Neural crest cell (in vitro differentiated cells): ENCODE measurements around the gene HAGHL. TPM values are rescaled to one million over a fixed set of nuclear protein-coding genes. Genes with fewer than 3 reads are reported as not detected.

Source experiments
- DNase-seq: peaks from one replicate; pipeline ENCODE4 v3.0.0; 2021; ENCODE audit warnings: low read depth, mixed read lengths, low spot score
- H3K27ac Mint-ChIP-seq: one replicate; pipeline ENCODE4 v1.8.0; 2021; ENCODE audit warnings: mild to moderate bottlenecking, mixed read lengths; ENCODE audit not compliant: unreplicated experiment
- H3K27me3 Mint-ChIP-seq: 2 replicates; pipeline ENCODE4 v1.8.0; 2021; ENCODE audit warnings: low read depth, mild to moderate bottlenecking, mixed read lengths
- H3K36me3 Mint-ChIP-seq: 2 replicates; pipeline ENCODE4 v1.8.0; 2021; ENCODE audit warnings: low read depth, mild to moderate bottlenecking, mixed read lengths
- H3K4me1 Mint-ChIP-seq: 2 replicates; pipeline ENCODE4 v1.8.0; 2021; ENCODE audit warnings: mixed read lengths
- H3K4me3 Mint-ChIP-seq: one replicate; pipeline ENCODE4 v1.8.0; 2021; ENCODE audit warnings: mild to moderate bottlenecking, mixed read lengths
- H3K9me3 Mint-ChIP-seq: 2 replicates; pipeline ENCODE4 v1.8.0; 2021; ENCODE audit warnings: mixed read lengths
- total RNA-seq: library from RNA; stranded (reverse); gene quantifications from 2 replicates; pipeline ENCODE4 v1.2.1, GENCODE V29; 2021
- TF ChIP-seq, protein P1 (sequence below): fragments of 200-600 bp; sonication (generic); conservative IDR thresholded peaks from 2 replicates; pipeline ENCODE4 v1.5.0; 2021; ENCODE audit warnings: antibody characterized with exemption, mild to moderate bottlenecking

HAGHL gene
- total RNA-seq, 1 donor from 2014 or later = 15.4 TPM

DNA sequence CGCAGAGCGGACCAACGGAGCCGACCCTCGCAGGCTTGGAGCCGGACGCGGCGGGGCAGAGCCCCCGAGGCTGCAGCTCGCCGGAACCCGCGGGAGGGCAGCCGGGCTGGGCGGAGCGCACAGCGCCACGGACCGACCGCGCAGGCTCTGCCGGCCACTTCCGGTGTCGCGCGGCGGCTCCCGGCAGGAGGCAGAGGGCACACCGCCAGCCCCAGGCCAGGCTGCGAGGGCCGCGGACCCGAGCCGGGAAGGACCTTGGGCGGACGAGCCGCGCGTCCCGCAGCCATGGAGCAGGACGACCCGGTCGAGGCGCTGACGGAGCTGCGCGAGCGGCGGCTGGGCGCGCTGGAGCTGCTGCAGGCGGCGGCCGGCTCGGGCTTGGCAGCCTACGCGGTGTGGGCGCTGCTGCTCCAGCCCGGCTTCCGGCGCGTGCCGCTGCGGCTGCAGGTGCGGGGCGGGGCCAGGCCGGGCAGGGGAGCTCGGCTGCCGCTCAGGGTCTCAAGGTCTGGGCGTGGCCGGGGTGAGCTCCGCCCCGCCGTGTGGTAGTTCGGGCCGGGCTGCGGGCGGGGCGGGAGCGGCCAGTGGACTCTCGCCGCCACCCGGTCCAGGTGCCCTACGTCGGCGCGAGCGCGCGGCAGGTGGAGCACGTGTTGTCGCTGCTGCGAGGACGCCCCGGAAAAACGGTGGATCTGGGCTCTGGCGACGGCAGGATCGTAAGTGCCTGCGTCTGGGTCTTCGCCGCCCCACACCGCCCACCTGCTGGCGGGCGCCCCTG lies 5.7 kb upstream of the HAGHL start, which contains the start of gene ANTKMT:
TSS of gene ANTKMT (plus strand) at position 157 of the 775 bp plus-strand sequence. CDS start at position 286, 129 bp downstream.
- peak within 1 kb of the TSS; percentile 94 for H3K4me3 Mint-ChIP-seq
- no peaks in the 10 kb centered on the region for H3K9me3 Mint-ChIP-seq
- H3K27ac Mint-ChIP-seq = peak within 1 kb of the TSS; percentile 92
- H3K4me1 Mint-ChIP-seq = peaks cover 24% of the 10 kb centered on the region
- TF ChIP-seq, protein P1, sequence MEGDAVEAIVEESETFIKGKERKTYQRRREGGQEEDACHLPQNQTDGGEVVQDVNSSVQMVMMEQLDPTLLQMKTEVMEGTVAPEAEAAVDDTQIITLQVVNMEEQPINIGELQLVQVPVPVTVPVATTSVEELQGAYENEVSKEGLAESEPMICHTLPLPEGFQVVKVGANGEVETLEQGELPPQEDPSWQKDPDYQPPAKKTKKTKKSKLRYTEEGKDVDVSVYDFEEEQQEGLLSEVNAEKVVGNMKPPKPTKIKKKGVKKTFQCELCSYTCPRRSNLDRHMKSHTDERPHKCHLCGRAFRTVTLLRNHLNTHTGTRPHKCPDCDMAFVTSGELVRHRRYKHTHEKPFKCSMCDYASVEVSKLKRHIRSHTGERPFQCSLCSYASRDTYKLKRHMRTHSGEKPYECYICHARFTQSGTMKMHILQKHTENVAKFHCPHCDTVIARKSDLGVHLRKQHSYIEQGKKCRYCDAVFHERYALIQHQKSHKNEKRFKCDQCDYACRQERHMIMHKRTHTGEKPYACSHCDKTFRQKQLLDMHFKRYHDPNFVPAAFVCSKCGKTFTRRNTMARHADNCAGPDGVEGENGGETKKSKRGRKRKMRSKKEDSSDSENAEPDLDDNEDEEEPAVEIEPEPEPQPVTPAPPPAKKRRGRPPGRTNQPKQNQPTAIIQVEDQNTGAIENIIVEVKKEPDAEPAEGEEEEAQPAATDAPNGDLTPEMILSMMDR = peak; percentile 16
- no peaks in the 10 kb centered on the region for H3K36me3 Mint-ChIP-seq
- peaks cover 11% of the 10 kb centered on the region for H3K27me3 Mint-ChIP-seq
- peak; percentile 73 for DNase-seq

DNA sequence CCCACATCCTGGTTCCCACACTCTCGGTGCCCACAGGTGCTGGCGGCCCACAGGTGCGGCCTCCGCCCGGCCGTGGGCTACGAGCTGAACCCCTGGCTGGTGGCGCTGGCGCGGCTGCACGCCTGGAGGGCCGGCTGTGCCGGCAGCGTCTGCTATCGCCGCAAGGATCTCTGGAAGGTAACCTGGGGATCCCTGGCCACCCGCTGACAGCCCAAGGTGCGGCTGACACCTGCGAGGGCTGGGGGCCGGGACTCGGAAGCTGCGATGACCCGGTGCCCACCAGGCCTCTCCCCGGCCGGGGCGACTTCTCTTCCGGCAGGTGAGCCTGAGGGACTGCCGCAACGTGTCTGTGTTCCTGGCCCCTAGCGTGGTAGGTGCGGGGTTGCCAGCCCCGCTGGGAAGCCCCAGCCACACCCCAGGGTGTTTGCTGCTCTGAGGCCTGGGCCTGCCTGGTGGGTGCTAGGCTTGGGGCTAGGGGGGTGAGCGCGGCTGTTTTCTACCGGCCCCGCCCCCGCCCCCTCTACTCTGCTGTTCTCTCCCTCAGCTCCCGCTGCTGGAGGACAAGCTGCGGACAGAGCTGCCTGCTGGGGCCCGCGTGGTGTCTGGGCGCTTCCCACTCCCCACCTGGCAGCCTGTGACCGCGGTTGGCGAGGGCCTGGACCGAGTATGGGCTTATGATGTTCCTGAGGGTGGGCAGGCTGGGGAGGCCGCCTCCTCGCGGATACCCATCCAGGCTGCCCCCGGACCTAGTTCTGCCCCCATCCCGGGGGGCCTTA lies 5.0 kb upstream of the HAGHL start:
- DNase-seq = no peak
- Mint-ChIP-seq H3K4me1 (peaks cover 21% of the 10 kb centered on the region), H3K27me3 (peaks cover 12% of the 10 kb centered on the region), H3K4me3 (peak overlapping the region; percentile 72), H3K36me3 (no peaks in the 10 kb centered on the region), H3K9me3 (no peaks in the 10 kb centered on the region), H3K27ac (no peak overlapping the region)
- TF ChIP-seq, protein P1 = no peak

DNA sequence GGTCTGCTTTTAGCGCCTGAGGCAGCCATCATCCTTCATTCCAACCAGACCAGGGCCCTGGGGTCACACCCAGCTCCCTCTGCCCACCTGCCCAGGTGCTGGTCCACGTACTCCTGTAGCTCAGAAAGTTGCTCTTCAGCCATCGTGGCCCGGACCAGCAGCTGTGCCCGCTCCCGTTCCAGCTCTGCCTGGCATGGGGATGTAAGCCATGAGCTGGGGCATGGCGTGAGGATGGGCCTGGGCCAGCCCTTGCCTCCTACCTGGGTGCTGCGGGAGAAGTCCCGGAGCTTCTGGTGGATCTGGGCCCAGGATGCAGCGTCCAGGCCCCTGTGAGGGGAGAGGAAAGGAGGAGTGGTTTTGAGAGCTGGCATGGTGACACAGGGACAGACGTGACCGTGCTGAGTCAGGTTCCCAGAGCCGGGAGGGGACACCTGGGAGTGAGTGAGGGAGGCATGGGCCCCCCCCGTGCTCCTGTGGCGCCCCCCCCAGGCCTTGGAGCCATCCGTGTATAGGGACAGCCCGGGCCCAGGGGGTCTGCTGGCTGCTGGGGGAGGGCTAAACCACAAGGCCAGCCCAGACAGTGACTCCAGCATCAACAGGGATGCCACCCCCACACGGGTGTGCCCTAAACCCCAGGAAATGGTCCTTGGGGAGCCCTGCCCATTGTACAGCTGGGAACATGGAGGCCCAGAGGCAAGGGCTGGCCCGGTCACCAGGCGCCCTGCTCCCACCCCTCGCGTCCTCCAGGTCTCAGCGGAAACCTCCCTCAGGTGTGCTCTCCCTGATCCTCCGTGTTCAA lies 3.9 kb upstream of the HAGHL start:
- no peaks in the 10 kb centered on the region for H3K36me3 Mint-ChIP-seq
- no peak overlapping the region for H3K27ac Mint-ChIP-seq
- TF ChIP-seq, protein P1 = no peak
- DNase-seq = no peak
- peak overlapping the region; percentile 72 for H3K4me3 Mint-ChIP-seq
- H3K9me3 Mint-ChIP-seq = no peaks in the 10 kb centered on the region
- peaks cover 21% of the 10 kb centered on the region for H3K4me1 Mint-ChIP-seq
- H3K27me3 Mint-ChIP-seq = peaks cover 12% of the 10 kb centered on the region

DNA sequence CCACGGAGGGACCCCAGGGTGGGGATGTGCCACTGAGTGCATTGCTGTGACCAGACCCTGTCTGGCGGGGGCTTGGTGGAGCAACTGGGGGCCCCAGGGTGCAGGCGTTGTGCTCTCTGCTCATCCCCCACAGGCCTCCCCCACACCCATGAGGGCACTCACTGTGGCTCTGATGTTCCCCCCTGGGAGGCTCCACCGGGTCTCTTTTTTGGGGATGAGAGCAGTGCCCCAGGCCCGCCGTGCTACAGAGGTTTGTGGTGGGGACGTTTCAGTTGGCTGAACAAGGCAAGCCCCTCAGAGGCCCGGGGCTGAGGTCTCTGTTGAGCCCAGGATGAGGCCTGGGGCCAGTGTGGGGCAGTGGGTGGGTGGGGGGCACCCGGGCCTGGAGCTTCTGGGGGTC lies 3.2 kb upstream of the HAGHL start:
- Mint-ChIP-seq H3K9me3 (no peaks in the 10 kb centered on the region), H3K27ac (no peak overlapping the region), H3K36me3 (no peaks in the 10 kb centered on the region), H3K27me3 (peaks cover 12% of the 10 kb centered on the region), H3K4me1 (peaks cover 19% of the 10 kb centered on the region), H3K4me3 (peak overlapping the region; percentile 57)
- TF ChIP-seq, protein P1 = no peak
- no peak for DNase-seq
